GM19463 (cell line): Measurements from ENCODE around the gene GALNT7.
"Not testable (repeated sequence)": the region's sequence is repeated elsewhere in the genome, so short reads cannot be mapped to it uniquely, and the experiment has no call there.

ENCODE experiments used
- ATAC-seq: cut with Tn5 transposase; IDR thresholded peaks from one replicate; pipeline ENCODE4 v1.9.1; 2021; ENCODE audit warnings: mild to moderate bottlenecking, moderate library complexity; ENCODE audit not compliant: unreplicated experiment

The GALNT7 gene, protein sequence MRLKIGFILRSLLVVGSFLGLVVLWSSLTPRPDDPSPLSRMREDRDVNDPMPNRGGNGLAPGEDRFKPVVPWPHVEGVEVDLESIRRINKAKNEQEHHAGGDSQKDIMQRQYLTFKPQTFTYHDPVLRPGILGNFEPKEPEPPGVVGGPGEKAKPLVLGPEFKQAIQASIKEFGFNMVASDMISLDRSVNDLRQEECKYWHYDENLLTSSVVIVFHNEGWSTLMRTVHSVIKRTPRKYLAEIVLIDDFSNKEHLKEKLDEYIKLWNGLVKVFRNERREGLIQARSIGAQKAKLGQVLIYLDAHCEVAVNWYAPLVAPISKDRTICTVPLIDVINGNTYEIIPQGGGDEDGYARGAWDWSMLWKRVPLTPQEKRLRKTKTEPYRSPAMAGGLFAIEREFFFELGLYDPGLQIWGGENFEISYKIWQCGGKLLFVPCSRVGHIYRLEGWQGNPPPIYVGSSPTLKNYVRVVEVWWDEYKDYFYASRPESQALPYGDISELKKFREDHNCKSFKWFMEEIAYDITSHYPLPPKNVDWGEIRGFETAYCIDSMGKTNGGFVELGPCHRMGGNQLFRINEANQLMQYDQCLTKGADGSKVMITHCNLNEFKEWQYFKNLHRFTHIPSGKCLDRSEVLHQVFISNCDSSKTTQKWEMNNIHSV

DNA sequence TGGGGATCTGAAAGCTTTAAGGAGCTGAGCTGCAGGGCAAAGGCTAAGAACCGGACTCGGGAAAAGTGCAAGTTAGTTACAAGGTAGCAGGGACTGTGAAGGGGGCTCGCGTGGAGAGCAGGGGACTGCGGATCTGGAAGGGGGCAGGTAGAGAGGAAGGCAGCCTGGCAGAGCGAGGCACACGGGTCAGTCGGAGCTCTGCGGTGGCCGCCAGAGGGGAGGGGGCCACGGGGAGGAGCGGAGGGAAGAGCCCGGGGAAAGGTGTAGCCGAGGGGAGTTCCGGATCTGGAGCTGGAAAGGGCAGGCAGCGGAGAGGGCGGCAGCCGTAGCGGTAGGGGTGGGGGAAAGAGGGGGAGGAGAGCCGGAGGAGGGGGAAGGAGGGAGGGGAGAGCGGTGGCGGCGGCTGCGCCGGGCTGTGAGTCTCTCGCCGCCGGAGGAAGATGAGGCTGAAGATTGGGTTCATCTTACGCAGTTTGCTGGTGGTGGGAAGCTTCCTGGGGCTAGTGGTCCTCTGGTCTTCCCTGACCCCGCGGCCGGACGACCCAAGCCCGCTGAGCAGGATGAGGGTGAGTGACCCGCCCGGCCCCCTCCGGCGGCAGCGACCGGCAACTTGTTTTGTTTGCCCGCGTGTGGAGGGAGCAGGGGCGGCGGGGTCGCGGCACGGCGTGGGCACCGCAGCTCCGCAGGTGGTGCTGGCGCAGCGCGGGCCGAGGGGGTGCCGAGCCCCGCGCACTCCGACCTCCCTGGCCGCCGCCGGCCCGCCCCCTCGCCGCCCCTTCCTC is at the start of gene GALNT7:
Gene GALNT7, plus strand, starts transcription at position 416 of the 782 bp plus-strand sequence. Its CDS starts 25 bp downstream, at position 441.
- peak; percentile 29 for ATAC-seq

DNA sequence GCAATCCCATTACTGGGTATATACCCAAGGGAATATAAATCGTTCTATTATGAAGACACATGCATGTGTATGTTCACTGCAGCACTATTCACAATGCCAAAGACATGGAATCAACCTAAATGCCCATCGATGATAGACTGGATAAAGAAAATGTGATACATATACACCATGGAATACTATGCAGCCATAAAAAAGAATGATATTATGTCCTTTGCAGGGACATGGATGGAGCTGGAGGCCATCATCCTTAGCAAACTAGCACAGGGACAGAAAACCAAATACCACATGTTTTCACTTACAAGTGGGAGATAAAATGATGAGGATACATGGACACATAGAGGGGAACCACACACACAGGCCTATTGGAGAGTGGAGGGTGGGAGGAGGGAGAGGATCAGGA is 49.8 kb upstream of the GALNT7 start:
- ATAC-seq: not testable (repeated sequence)

DNA sequence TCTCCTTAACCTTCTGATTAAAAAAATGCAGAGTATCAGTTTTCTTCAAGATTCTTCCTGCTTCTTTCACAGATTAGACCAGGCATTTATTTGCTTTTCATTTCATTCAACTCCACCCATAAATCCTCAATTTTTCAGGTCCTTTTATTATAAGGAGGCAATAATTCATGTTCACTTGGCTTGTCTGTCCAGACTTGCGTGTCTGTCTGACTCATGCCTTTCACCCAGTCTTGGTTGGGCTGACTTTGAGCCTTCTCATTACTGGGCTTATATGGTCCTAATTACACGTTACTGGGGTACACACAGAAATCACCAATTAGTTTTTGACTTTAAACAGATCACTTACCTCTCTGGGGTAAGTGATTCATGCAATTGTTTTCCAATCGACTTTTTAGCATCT is 48.8 kb upstream of the GALNT7 start:
- ATAC-seq: no peak

DNA sequence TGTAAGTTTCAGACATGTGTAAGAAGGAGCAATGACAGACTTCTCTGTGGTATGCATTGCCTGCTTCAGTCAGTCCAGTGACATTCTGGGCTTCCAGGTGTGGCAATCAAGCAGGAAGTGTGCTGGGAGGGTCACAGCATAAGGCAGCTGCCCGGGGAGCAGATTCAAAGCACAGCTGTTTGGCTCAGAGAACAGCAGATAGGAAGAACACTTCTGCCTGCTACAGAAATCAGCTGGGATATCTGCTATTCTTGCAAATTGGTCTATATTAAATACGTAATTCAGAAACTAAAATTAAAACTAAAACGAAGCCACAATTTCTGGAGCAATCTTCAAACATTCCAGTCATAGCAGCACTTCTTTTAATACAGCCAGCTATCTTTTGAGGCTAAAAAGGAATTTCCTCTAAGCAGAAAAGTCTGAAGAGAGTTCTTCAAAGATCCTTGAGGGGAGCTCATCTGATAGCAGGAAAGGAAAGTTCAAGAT is 47.5 kb upstream of the GALNT7 start:
- ATAC-seq: peak; percentile 97

DNA sequence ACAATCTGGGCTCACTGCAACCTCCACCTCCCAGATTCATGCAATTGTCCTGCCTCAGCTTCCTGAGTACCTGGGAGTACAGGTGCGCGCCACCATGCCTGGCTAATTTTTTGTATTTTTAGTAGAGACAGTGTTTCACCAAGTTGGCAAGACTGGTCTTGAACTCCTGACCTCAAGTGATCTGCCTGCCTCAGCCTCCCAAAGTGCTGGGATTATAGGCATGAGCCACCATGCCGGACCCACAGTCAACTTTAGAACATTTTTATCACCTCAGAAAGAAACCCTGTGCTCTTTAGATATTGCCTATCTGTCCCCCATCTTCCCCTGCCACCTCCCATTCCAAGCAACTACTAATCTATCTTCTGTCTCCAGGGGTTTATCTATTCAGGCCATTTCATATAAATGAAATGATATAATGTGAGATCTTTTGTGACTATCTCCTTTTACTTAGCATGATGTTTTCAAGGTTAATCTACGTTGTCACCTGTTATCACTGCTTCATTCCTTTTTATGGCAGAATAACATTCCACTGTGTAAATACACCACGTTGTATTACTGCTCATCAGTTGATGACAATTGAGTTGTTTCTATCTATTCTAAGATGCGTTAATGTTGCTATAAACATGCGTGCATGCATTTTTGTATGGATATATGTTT is 44.3 kb upstream of the GALNT7 start:
- no peak for ATAC-seq

DNA sequence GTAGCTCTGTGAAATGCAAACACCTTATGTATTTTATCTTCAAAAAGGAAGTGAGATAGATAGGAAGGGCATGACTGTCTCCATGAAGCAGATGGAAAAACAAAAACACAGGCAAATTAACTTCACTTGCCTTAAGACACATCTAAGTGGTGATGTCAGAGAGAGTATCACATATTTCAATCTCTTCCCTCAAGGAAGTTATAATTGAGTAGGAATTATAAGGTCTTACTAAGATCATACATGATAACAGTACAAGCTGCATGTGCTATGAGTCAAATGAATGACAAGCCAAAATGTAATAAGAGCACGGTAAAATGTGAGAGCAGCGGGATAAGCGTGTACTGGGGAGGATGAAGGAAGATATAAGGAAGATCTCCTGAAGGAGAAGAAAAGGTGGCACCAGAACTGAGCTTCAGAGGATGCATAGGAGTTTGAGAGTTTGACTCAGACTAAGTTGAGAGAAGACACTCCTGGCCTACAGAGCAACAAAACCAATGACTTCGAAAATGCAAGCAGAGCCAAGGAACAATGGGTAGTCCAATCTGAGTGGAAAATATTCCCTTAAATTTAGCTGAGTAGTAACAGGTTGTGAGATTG is 43.3 kb upstream of the GALNT7 start:
- ATAC-seq: no peak

DNA sequence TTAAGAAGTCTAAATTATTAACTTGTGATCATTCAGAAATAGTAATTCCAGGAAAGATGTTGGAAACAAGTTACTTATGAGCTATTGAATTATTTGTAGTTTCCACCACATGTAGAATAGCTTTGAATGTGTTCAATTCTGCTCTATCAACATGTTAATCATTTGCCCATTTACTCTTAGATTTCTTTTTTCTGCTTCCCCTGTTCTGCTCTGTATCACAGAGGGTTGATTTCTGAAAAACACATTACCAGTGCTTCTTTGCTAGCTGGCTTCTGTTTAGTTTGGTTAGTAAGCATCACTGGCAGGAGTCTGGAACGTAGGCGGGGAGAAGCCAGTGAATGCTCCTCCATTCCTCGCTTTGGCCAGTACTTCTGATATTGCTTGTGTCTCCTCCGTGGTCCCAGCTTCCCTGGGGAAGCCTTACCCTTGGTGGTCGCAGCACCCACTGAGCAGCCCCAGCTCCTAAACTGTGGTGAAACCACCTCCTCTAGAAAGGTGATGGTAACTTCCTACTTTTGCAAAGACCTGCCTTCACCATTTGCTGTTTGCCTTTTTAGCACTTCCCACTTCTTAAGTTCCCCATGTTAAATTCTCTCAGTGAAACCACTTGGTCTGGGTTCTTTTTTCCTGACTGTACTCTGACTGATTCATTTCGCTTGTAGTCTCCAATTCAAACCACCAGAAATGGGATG is 40.3 kb upstream of the GALNT7 start:
- ATAC-seq: no peak

DNA sequence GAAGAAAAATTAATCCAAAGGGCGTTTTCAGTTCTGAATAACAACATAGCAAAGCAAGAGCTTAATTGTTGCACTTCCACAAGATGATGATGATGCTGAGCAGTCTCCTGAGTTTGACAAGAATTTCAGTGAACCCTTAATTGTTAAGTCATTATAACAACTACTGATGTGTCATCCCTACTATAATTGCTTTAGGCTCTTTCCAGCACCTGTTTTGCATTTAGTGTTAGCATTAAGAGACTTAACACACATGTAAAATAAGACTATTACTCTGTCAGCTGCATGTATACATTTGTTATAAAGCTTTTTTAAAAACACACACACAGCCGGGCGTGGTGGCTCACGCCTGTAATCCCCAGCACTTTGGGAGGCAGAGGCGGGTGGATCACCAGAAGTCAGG is 37.9 kb upstream of the GALNT7 start:
- no peak for ATAC-seq

DNA sequence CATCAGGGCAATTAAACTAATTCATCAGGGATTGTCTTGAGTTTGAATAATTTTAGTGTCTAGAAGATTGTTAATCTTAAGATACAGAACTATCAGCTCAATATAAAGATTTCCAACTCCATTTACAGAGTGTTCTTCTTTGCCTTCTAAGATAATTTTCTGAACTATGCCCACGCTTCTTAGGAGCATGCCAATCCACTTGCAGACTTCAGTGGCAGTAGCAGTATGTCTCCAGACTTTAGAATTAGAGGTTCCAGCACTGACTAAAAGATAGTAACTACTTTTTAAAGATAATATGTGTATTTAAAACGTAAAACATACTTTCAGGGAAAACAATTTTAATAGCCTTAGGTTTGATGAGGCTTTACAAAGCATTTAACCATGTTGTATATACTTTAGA is 34.2 kb upstream of the GALNT7 start:
- ATAC-seq: no peak

DNA sequence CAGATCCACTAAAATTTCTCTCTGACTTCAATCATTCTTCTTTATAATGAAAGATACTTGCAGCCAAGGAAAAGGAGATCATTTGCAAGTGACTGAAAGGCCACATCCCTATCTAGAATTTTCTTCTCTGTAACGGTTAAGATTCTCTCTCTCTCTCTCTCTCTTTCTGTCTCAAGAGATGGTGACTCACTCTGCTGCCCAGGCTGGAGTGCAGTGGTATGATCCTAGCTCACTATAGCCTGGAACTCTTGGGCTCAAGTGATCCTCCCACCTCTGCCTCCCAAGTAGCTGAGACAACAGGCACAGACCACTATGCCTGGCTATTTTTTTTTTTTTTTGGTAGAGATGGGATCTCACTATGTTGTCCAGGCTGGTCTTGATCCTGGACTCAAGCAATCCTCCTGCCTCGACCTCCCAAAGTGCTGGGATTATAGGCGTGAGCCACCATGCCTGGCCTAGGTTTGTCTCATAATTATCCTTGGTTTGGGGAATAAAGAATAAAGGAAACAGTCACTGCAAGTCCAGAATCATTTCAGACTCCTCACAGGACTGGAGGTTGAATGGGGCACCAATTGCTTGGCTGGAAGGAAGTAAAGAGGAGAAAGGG is 33.3 kb upstream of the GALNT7 start:
- no peak for ATAC-seq

DNA sequence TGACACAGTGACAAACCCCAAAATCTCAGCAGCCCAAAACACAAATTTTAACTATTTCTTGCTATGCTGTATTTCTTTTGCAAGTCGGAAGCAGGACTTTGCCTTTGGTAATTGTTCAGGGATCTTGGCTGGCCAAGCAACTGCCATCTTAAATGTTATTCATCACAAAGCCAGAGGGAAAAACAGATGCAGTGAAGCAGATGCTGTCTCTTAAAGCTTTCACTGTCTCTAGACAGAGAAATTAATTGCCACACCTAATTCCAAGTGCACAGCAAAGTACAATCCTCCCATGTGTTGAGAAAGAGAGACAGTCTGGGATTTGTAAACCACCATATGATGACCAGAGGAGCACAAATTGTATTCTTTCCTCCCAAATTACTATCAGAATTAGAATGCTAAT is 30.0 kb upstream of the GALNT7 start:
- ATAC-seq: no peak

DNA sequence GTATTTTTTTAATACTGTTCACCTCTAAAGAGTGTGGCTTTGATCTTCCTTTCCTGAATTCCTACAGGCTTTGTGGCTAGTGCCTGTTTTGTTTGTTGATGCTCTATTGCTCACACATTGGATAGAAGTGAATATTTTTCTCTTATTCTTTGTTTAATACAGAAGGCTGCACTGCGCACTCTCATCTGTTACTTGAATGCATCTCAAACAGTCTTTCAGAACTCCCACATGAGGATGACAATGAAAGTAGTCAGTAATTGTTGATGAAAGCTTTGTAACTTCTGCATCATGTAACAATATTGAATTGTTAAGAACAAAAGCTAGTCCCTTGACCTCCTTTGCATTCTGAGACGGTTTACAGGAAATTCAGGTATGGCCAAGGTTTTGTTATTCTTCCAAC is 29.1 kb upstream of the GALNT7 start:
- ATAC-seq: no peak

DNA sequence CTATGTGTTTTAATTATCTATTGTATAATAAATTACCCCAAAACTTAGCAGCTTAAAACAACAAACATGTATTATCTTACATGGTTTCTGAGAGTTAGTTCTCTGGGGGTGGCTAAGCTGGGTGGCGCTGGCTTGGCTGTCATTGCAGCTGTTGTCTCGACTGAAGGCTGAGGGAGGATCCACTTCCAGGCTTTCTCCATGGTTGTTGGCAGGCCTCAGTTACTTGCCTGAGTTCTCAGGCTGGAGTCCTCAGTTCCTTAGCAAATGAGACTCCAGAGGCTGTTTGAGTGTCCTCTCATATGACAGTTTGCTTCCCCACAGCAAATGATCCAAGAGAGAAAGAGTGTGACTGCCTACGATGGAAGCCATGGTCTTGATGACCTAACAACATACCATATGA is 23.5 kb upstream of the GALNT7 start:
- no peak for ATAC-seq

DNA sequence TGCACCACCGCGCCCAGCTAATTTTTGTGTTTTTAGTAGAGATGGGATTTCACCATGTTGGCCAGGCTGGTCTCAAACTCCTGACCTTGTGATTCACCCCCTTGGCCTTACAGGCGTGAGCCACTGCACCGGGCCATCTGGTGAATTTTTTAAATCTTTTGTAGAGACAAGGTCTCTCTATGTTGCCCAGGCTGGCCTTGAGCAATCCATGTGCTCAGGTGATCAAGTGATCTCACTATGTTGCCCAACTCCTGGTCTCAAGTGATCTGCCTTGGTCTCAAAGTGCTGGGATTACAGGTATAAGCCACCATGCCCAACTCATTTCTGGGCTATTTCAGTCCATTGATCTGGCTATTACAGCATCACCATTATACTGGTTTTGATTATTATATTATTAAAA is 22.2 kb upstream of the GALNT7 start:
- ATAC-seq: no peak

DNA sequence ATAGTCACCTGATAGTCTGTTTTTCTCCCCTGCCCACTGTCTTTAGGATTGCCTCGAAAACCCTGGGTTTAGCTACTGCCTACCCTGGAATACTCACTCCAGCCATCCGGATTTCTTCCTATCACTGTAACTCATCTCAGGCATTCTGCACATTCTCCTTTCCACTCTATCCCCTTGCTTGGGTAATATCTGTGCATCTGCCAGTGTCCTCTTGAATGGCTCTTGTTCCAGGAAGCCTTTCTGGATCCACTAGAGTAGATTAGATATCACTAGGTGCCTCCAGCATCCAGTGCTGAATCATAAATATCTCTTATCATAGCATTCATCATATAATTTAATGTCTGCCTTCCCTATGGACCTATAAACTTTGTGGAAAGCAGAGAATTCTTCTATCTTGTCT is 17.1 kb upstream of the GALNT7 start:
- no peak for ATAC-seq

DNA sequence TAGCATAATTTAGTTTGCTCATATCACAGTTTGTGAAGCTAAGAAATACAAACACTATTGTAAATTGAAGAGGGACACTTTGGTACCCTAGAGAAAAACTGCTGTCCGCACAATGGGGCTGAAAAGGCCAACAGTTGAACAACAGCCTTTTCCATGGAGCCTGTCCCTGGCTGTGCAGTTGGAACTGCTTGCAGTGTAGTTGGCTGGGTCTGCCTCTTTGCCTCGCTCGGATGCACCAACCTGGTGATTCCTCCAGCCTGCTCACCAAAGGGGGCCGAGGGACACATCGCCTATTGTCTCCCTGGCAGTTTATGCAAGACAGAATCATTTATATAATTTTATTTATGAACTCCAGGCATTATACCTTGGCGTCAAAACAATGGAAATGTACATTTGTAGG is 16.5 kb upstream of the GALNT7 start:
- ATAC-seq: no peak

DNA sequence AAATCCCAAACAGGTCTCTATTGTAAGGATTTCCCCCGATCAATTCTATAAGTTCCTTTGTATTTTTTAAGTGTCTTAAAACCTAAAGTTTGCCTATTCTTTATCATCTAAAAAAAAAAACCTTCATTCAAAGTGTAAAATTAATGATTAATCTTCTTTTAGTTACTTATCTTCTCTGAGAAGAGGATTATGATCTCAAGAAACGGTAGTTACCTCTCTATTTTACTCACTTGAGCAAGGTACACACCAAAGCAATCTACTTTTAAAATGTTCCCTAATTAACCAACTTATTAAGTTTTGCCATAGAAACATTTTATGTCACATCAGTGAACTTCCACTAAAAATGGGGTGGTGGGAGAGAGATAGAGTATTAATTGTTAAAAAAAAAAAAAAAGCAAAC is 15.2 kb upstream of the GALNT7 start:
- ATAC-seq: peak; percentile 47

DNA sequence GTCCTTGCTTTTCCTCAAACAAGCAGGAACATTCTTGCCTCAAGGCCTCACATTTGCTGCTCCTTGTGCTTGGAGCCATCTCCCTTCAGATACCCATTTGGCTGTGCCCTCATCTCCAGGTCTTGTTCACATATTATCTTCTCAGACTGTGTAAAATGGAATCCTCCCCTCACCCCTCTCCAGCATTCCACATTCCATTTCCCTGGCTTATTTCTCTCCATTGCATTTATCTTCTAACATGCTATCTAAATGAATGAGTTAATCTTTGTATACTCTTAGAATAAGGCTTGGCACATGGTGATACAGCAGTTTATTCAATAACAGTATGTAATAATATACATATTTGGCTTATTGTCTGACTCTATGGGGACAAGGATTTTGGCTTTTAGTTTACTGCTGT is 8.8 kb upstream of the GALNT7 start:
- ATAC-seq: no peak

DNA sequence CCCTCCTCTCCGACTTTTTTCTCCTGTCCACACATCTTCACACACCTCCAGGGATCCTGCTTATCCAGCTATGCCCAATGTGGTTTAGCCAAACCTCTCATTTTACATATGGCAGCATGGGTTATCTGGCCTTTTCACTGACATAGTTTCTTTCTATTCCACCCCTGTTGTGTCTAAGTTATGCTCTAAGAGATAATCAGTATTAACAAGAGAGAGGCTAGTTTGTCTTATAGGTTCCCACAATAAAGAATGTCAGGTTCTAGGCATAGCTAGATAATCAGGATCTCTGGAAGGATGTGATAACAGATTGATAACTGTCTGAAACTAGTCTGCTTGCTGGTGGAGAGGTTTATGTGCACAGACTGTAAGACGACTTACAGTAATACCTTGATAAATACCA is 7.7 kb upstream of the GALNT7 start:
- no peak for ATAC-seq

DNA sequence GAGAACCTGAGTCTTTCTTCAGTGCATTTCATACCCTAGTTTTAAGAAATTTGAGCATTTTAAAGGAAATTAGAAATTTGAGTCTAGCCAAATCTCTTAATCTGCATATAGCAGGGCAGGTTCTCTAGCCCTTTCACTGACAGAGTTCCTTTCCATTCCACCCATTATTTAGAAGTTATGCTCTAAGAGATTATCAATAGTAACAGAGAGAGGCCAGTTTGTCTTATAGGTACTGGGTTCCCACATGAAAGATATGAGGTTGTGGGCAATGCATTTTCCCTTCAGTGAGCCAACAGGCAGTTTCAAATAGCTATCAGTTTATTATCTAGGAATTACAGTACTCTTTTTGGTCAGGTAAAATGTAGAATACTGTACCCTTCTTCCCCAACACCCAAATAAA is 7.3 kb upstream of the GALNT7 start:
- ATAC-seq: no peak
